Vagina (tissue), 2 donors: Measurements from ENCODE around the gene SNAP47. TPM values are rescaled to one million over a fixed set of nuclear protein-coding genes. Genes with fewer than 3 reads are reported as not detected.

Experiments used
- DNase-seq, 2 donors: peaks; one replicate each; pipeline ENCODE4 v3.0.0-alpha.2; 2017; ENCODE audit errors: extremely low spot score in 2 of 2
- H3K27ac ChIP-seq: fragments of 200-600 bp; sonication (generic); one replicate; pipeline ENCODE4 v1.5.1; 2019
- H3K27me3 ChIP-seq: fragments of 200-600 bp; sonication (generic); one replicate; pipeline ENCODE4 v1.5.1; 2019
- H3K36me3 ChIP-seq, 2 donors: fragments of 200-600 bp; sonication (generic); one replicate each; pipeline ENCODE4 v1.5.1; 2017 to 2019
- H3K4me1 ChIP-seq: fragments of 200-600 bp; sonication (generic); one replicate; pipeline ENCODE4 v1.5.1; 2019
- H3K4me3 ChIP-seq, 2 donors: fragments of 200-600 bp; sonication (generic); 1 replicate in 1 of 2; 2 replicates in 1 of 2; pipeline ENCODE4 v1.5.1; 2016 to 2019
- H3K9me3 ChIP-seq: fragments of 200-600 bp; sonication (generic); one replicate; pipeline ENCODE4 v1.5.1; 2019
- POLR2A ChIP-seq, 2 donors: fragments of 450-650 bp; IDR thresholded peaks; one replicate each; pipeline ENCODE4 v1.6.1; 2017; ENCODE audit warnings: antibody characterized with exemption in 2 of 2, mild to moderate bottlenecking in 2 of 2, moderate library complexity in 2 of 2
- POLR2AphosphoS5 ChIP-seq, 2 donors: sonication (generic); formaldehyde crosslinking; IDR thresholded peaks; one replicate each; pipeline ENCODE4 v1.9.0; 2017; ENCODE audit warnings: antibody characterized with exemption in 2 of 2, mild to moderate bottlenecking in 2 of 2, low read depth in 1 of 2; ENCODE audit not compliant: insufficient read depth in 1 of 2
- intact Hi-C: fragments of 100-400 bp; cut with DNase I; formaldehyde crosslinking; loops from one replicate; pipeline ENCODE4 v1.15.1; 2023
- total RNA-seq: library from RNA; depleted of rRNA; stranded (reverse); fragments of >200 nt; gene quantifications from one replicate; pipeline ENCODE4 v1.2.3, GENCODE V29; 2016
- TF ChIP-seq, protein P1 (sequence below), 3 experiments: fragments of 450-650 bp in 2 of 3; fragments of 200-600 bp in 1 of 3; sonication (generic) in 1 of 3; IDR thresholded peaks; one replicate each; pipeline ENCODE4 v1.5.1; 2017 to 2019; ENCODE audit warnings: antibody characterized with exemption in 3 of 3, mild to moderate bottlenecking in 2 of 3, moderate library complexity in 2 of 3

Gene SNAP47
- total RNA-seq, 1 donor from 2014 or later: 28.7 TPM

DNA sequence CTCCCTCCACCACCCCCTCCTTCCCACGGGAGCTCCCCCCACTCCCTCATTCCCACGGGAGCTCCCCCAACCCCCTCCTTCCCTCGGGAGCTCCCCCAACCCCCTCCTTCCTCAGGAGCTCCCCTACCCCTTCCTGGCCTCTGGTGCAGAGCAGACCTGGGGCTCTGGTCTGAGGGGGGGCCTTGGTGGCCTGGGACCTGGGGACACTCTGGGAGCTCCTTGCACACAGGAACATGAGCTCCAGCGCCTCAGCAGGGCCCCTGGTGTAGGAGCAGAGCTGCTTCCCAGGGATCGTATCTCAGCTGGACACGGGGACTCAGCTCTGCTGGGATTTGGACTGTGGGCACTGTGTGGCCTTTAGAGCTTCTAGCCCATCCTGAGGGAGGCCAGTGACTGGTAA lies 60.5 kb downstream of the SNAP47 start:
- Histone ChIP-seq H3K9me3 (no peaks in the 10 kb centered on the region), H3K27ac (no peak overlapping the region), H3K27me3 (no peaks in the 10 kb centered on the region), H3K4me1 (peaks cover 26% of the 10 kb centered on the region), H3K36me3 (no peaks in the 10 kb centered on the region), H3K4me3 (no peak overlapping the region)
- intact Hi-C loops: no loop called here
- no peak for TF ChIP-seq POLR2AphosphoS5 (IDR thresholded peaks at IDR 0.05; ENCODE audit: insufficient read depth in 1 of 2, low read depth in 1 of 2)
- no peak for TF ChIP-seq POLR2A (IDR thresholded peaks at IDR 0.05)
- TF ChIP-seq, protein P1, sequence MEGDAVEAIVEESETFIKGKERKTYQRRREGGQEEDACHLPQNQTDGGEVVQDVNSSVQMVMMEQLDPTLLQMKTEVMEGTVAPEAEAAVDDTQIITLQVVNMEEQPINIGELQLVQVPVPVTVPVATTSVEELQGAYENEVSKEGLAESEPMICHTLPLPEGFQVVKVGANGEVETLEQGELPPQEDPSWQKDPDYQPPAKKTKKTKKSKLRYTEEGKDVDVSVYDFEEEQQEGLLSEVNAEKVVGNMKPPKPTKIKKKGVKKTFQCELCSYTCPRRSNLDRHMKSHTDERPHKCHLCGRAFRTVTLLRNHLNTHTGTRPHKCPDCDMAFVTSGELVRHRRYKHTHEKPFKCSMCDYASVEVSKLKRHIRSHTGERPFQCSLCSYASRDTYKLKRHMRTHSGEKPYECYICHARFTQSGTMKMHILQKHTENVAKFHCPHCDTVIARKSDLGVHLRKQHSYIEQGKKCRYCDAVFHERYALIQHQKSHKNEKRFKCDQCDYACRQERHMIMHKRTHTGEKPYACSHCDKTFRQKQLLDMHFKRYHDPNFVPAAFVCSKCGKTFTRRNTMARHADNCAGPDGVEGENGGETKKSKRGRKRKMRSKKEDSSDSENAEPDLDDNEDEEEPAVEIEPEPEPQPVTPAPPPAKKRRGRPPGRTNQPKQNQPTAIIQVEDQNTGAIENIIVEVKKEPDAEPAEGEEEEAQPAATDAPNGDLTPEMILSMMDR (IDR thresholded peaks at IDR 0.05): no peak
- DNase-seq: no peak

DNA sequence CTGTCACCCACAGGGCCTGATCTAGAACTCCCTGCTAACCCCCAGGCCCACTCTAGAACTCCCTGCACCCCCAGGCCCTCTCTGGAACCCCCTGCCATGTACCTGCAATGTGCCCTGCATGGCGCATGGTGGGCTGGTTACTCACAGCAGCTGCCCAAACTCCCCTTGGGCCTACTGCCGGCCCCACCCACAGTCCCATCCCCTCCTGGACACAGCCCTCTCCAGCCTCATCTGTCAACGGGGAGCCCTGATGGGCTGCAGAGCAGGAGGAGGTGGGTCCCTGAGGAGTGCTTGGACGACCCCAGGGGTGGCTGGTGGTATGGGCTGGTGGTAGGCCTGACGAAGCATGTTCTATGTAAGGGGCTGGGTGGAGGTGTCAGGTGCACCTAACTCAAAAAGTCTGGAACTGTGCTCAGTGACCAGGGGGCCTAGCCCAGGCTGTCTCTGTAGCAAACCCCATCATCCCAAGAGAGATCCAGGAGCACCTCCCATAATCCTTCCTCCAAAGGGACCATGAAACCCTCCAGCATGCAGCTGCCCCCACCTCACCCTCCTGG lies 61.2 kb downstream of the SNAP47 start:
- no peaks in the 10 kb centered on the region for H3K27me3 ChIP-seq
- DNase-seq: no peak
- intact Hi-C loops: no loop called here

DNA sequence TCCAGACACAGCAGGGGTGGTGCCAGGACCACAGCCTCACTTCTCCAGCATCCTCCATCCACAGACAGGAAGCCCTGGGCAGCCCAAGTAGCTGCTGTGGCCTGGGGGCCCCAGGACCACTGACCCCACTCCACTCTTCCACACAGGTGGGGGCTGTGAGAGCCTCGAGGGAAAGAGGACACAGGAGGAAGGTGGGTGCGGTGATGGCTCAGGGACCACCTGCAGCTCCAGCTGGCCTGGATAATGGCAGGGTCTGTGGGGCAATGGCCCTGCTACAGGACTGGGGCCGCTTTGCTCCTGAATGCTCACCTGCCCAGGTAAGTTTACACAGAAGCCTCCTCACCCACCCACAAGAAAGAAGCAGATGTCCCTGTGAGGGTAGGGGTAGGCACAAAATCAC lies 61.9 kb downstream of the SNAP47 start:
- Histone ChIP-seq H3K4me3 (no peak overlapping the region), H3K4me1 (peaks cover 26% of the 10 kb centered on the region), H3K27me3 (no peaks in the 10 kb centered on the region), H3K9me3 (no peaks in the 10 kb centered on the region), H3K36me3 (no peaks in the 10 kb centered on the region), H3K27ac (no peak overlapping the region)
- TF ChIP-seq POLR2AphosphoS5 (IDR thresholded peaks at IDR 0.05; ENCODE audit: insufficient read depth in 1 of 2, low read depth in 1 of 2) (no peak), POLR2A (IDR thresholded peaks at IDR 0.05) (no peak)
- TF ChIP-seq, protein P1 (IDR thresholded peaks at IDR 0.05): no peak
- intact Hi-C loops: no loop called here
- DNase-seq: no peak

More for the DNA sequence above, 61.2 kb downstream of the SNAP47 start:
- H3K9me3 ChIP-seq: no peaks in the 10 kb centered on the region
- peaks cover 26% of the 10 kb centered on the region for H3K4me1 ChIP-seq
- H3K4me3 ChIP-seq: no peak overlapping the region
- H3K27ac ChIP-seq: no peak overlapping the region
- no peak for TF ChIP-seq POLR2AphosphoS5 (IDR thresholded peaks at IDR 0.05; ENCODE audit: insufficient read depth in 1 of 2, low read depth in 1 of 2)
- TF ChIP-seq POLR2A (IDR thresholded peaks at IDR 0.05): no peak
- TF ChIP-seq, protein P1 (IDR thresholded peaks at IDR 0.05): no peak
- H3K36me3 ChIP-seq: no peaks in the 10 kb centered on the region

DNA sequence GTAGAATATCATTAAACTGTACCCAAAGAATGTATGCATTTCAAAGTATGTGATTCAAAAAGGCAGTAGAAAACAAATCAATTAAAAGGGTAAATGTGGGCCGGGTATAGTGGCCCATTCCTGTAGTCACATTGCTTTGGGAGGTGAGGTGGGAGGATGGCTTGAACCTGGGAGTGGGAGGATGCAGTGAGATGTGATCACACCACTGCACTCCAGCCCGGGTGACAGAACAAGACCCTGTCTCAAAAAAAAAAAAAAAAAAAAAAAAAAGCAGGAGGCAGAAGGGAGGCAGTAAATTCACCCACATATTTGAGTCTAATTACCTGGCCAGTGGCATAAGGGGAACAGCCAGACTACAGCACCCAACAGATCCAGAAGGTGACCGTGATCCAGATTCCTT lies 62.4 kb downstream of the SNAP47 start:
- TF ChIP-seq POLR2AphosphoS5 (IDR thresholded peaks at IDR 0.05; ENCODE audit: insufficient read depth in 1 of 2, low read depth in 1 of 2) (no peak), POLR2A (IDR thresholded peaks at IDR 0.05) (no peak)
- TF ChIP-seq, protein P1 (IDR thresholded peaks at IDR 0.05): no peak
- no peaks in the 10 kb centered on the region for H3K36me3 ChIP-seq
- no peaks in the 10 kb centered on the region for H3K9me3 ChIP-seq
- no peak overlapping the region for H3K4me3 ChIP-seq
- no peak for DNase-seq
- H3K27me3 ChIP-seq: no peaks in the 10 kb centered on the region
- H3K4me1 ChIP-seq: peaks cover 26% of the 10 kb centered on the region
- no peak overlapping the region for H3K27ac ChIP-seq
- intact Hi-C loops: no loop called here

DNA sequence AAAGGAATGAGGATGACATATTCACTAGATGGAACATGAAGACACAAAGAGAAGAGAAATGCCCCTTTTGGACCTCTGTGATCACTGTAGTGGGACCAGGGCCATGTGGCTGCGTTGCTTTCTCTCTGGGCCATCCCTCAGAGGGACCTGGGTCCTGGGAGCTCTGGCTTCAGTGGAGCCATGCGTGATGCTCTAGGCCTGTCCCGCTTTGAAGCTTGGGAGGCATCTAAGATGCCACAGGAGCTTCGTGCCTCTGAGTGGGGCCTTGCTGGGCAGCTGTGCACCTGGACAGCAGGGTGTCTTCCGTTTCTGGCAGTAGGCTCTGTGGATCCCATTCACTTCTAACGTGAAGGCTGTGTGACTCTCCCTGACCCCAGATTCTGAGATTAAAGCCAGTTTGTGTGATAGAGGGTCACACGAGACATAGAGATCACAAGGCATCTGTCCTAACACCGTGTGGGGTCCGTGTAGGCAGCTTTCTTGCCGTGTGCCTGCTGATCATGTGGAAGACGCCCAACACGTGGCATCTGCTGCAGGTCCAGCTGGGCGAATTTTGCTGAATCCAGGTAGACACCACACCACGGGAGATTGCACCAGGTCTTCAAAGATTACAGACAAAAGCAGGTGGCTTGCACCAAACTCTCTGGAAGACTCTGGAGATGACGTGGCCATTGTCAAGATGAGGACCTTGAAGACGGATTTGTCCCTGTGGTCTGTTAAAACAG lies 63.0 kb downstream of the SNAP47 start:
- H3K4me3 ChIP-seq: no peak overlapping the region
- no peak for DNase-seq

More for the DNA sequence above, 63.0 kb downstream of the SNAP47 start:
- Histone ChIP-seq H3K4me1 (peaks cover 20% of the 10 kb centered on the region), H3K27ac (no peak overlapping the region), H3K36me3 (no peaks in the 10 kb centered on the region), H3K9me3 (no peaks in the 10 kb centered on the region), H3K27me3 (no peaks in the 10 kb centered on the region)
- intact Hi-C loops: no loop called here
- TF ChIP-seq, protein P1 (IDR thresholded peaks at IDR 0.05): no peak
- TF ChIP-seq POLR2A (IDR thresholded peaks at IDR 0.05) (no peak), POLR2AphosphoS5 (IDR thresholded peaks at IDR 0.05; ENCODE audit: insufficient read depth in 1 of 2, low read depth in 1 of 2) (no peak)
